NCI-H345 treated with DMSO at 0.1 percent for 48 hours (cell line): Measurements from ENCODE around the gene WDR35.
A peak's percentile ranks its signal among the peaks of the same experiment; 100 is the strongest.
"Not testable (repeated sequence)": the region's sequence is repeated elsewhere in the genome, so short reads cannot be mapped to it uniquely, and the experiment has no call there.

Experiments used
- DNase-seq: peaks from one replicate; lab custom pipeline; 2025; ENCODE audit not compliant: unreplicated experiment; lab: John Stamatoyannopoulos, UW

WDR35 gene

GRCh38 chr2:19942199-19942598, 47.7 kb downstream of the WDR35 start:
- no peak for DNase-seq

- DNase-seq = no peak
Observed at GRCh38 chr2:19937004-19937403, 52.9 kb downstream of the WDR35 start.

GRCh38 chr2:19936203-19936602, 53.7 kb downstream of the WDR35 start:
- no peak for DNase-seq

GRCh38 chr2:19933351-19933981, 56.4 kb downstream of the WDR35 start:
- DNase-seq = no peak

GRCh38 chr2:19932928-19933327, 57.0 kb downstream of the WDR35 start:
- no peak for DNase-seq

GRCh38 chr2:19929226-19929625, 60.7 kb downstream of the WDR35 start:
- DNase-seq = no peak

- not testable (repeated sequence) for DNase-seq
Observed at GRCh38 chr2:19927816-19928215, 62.1 kb downstream of the WDR35 start.

- DNase-seq = not testable (repeated sequence)
Observed at GRCh38 chr2:19924526-19924925, 65.4 kb downstream of the WDR35 start.

- not testable (repeated sequence) for DNase-seq
Observed at GRCh38 chr2:19922188-19922587, 67.7 kb downstream of the WDR35 start.

- no peak for DNase-seq
Observed at GRCh38 chr2:19916385-19916950, 73.4 kb downstream of the WDR35 start.

GRCh38 chr2:19914266-19914975, 75.5 kb downstream of the WDR35 start:
- DNase-seq = no peak

- no peak for DNase-seq
Observed at GRCh38 chr2:19911808-19912509, 77.9 kb downstream of the WDR35 start.

- no peak for DNase-seq
Observed at GRCh38 chr2:19902216-19902740, 87.6 kb downstream of the WDR35 start.

- DNase-seq = peak; percentile 95
Observed at GRCh38 chr2:19901442-19902215, 88.3 kb downstream of the WDR35 start, which contains the start of gene TTC32. TSS of gene TTC32 (minus strand) at chr2:19901983. CDS start at chr2:19901854, 129 bp downstream.

GRCh38 chr2:19900931-19901441, 88.9 kb downstream of the WDR35 start:
- peak; percentile 25 for DNase-seq

- DNase-seq = no peak
Observed at GRCh38 chr2:19899985-19900930, 89.6 kb downstream of the WDR35 start.

- DNase-seq = no peak
Observed at GRCh38 chr2:19898592-19899329, 91.1 kb downstream of the WDR35 start.

- no peak for DNase-seq
Observed at GRCh38 chr2:19897623-19898245, 92.2 kb downstream of the WDR35 start.
